HG03175 (cell line): ENCODE data around the gene TUBA1B.
"Not testable (repeated sequence)": the region's sequence is repeated elsewhere in the genome, so short reads cannot be mapped to it uniquely, and the experiment has no call there.

ENCODE experiments used
- ATAC-seq: cut with Tn5 transposase; IDR thresholded peaks from one replicate; pipeline ENCODE4 v1.9.1; 2021; ENCODE audit warnings: mild to moderate bottlenecking, moderate library complexity; ENCODE audit not compliant: unreplicated experiment

The TUBA1B gene

GRCh38 chr12:49131051-49131893 lies at the start of gene TUBA1B:
Gene TUBA1B, minus strand, starts transcription at chr12:49131395. Its CDS starts 95 bp downstream, at chr12:49131300.
- ATAC-seq, result peak; percentile 72

- ATAC-seq, result no peak
These were observed 43.0 kb upstream of the TUBA1B start for GRCh38 chr12:49174218-49174617.

- no peak for ATAC-seq
These were observed 39.7 kb upstream of the TUBA1B start for GRCh38 chr12:49170924-49171323.

- ATAC-seq, result no peak
These were observed 33.9 kb upstream of the TUBA1B start for GRCh38 chr12:49165114-49165513.

- ATAC-seq, result not testable (repeated sequence)
These were observed 30.7 kb upstream of the TUBA1B start for GRCh38 chr12:49161901-49162300.

GRCh38 chr12:49161092-49161795 lies 30.0 kb upstream of the TUBA1B start:
- no peak for ATAC-seq

- no peak for ATAC-seq
These were observed 29.2 kb upstream of the TUBA1B start for GRCh38 chr12:49160399-49160798.

GRCh38 chr12:49154221-49154620 lies 23.0 kb upstream of the TUBA1B start:
- no peak for ATAC-seq

GRCh38 chr12:49147384-49147783 lies 16.2 kb upstream of the TUBA1B start:
- no peak for ATAC-seq

- no peak for ATAC-seq
These were observed 15.2 kb upstream of the TUBA1B start for GRCh38 chr12:49146406-49146805.

- no peak for ATAC-seq
These were observed 13.2 kb upstream of the TUBA1B start for GRCh38 chr12:49144384-49144783.

GRCh38 chr12:49138999-49139398 lies 7.8 kb upstream of the TUBA1B start:
- no peak for ATAC-seq

GRCh38 chr12:49138587-49138986 lies 7.4 kb upstream of the TUBA1B start:
- ATAC-seq, result no peak

- ATAC-seq, result no peak
These were observed 6.3 kb upstream of the TUBA1B start for GRCh38 chr12:49137476-49137875.

- ATAC-seq, result not testable (repeated sequence)
These were observed 5.8 kb upstream of the TUBA1B start for GRCh38 chr12:49136997-49137396.

- no peak for ATAC-seq
These were observed 2.4 kb upstream of the TUBA1B start for GRCh38 chr12:49133590-49133989.

- ATAC-seq, result no peak
These were observed 1.8 kb upstream of the TUBA1B start for GRCh38 chr12:49133014-49133413.

GRCh38 chr12:49131894-49132461 lies 783 bp upstream of the TUBA1B start:
- ATAC-seq, result no peak

- peak; percentile 60 for ATAC-seq
These were observed 794 bp downstream of the TUBA1B start for GRCh38 chr12:49130151-49131050.

- no peak for ATAC-seq
These were observed 1.7 kb downstream of the TUBA1B start for GRCh38 chr12:49129332-49130150.
